Stimulated activated CD4-positive, alpha-beta T cell treated with anti-CD3 and anti-CD28 coated beads, Interleukin-4, amount 100 ng/mL, for 1 hour (primary cell): ENCODE data around the gene ADARB1.

Experiments used
- DNase-seq: peaks from one replicate; pipeline ENCODE4 v3.0.0-alpha.2; 2020

ADARB1 gene

DNA sequence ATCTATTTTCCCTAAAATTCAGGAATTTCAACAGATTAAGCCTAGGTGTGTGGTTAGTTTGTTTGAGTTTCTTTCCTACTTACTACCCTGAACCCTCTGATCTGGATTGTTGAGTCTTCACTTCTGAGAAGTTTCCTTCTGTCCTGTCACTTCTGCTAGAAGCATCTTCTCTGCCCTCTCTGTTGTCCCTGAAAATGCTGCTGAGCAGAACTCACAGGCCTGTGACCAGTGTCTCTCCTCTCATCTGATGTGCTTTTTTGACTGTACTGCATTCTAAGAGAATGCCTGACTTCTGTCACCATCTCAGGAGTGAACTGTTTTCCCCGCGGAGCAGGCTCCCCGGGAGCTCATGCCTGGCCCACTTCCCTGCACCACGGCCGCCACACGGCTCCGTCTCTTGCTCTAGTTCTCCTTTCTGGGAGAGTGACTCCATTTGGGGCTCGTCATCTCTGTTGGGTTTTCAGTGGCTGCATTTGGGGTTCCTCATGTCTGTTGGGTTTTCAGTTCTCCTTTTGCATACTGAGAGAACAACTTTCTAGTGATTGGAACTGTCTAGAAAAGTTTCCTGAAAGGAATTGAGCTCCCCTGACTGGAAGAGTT is 135.4 kb downstream of the ADARB1 start:
- no peak for DNase-seq

GRCh38 chr21:45210461-45210983 is 136.1 kb downstream of the ADARB1 start:
- DNase-seq = no peak

DNA sequence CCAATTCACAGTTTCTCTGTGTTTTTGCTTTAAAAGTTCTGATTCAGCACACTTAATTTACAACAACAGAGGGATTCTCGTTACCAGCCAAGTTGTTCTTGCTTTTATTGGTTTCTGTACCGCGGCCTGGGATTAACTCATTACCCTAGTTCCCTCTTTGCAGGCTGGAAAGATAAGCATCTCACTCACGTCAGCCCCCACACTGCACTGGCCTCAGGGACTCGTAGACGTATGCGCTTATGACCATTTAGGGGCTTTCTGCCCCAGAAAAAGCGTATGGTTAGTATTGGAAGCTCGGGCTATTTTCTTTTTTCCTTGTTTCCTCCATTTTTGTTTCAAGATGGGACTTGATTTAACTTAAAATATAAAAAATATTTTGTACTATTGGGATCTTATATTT is 137.3 kb downstream of the ADARB1 start:
- no peak for DNase-seq

- DNase-seq = no peak
Measured at GRCh38 chr21:45213392-45213791, 139.0 kb downstream of the ADARB1 start.

- no peak for DNase-seq
Measured at GRCh38 chr21:45215213-45215612, 140.8 kb downstream of the ADARB1 start.

DNA sequence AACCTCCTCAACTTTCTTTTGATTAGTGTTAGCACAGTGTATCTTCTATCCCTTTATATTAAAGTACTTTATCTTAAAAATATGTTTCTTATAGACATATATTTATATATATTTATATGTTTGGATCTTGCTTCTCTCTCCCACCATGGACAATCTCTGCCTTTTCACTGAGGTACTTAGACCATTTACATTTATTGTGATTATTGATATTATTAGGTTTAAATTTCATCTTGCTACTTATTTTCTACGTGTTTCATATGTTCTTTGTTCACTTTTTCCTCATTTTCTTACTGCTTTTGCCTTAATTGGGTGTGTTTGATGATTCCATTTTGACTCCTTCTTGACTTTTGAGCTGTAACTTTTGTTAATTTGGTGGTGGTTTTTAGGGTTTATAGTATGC is 142.6 kb downstream of the ADARB1 start:
- no peak for DNase-seq

- DNase-seq = no peak
Measured at GRCh38 chr21:45219517-45219916, 145.1 kb downstream of the ADARB1 start.

DNA sequence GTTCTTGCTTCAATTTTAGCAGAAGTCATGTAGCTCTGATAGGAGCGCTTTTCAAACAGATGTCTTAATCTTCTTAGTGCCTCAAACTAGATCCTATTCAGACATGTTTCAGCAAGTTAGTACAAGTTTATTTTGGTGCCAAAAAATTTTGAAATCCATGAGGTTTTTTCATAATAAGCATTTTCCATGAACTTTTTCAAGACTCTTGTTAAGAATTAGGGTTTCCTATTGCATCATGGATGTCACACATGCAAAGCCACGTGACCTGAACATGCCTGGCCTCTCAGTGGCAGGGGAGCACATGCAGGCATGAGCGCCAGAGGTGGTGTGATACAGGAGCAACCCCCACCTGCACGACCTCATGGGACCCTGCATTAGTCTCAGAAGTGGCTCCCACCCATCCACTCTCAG is 145.7 kb downstream of the ADARB1 start:
- no peak for DNase-seq

GRCh38 chr21:45220714-45221490 is 146.5 kb downstream of the ADARB1 start:
- DNase-seq = no peak

DNA sequence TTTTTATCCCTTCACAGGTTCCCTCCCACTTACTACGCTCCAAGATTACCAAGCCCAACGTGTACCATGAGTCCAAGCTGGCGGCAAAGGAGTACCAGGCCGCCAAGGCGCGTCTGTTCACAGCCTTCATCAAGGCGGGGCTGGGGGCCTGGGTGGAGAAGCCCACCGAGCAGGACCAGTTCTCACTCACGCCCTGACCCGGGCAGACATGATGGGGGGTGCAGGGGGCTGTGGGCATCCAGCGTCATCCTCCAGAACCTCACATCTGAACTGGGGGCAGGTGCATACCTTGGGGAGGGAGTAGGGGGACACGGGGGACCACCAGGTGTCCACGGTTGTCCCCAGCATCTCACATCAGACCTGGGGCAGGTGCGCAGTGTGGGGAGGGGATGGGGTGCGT is 147.6 kb downstream of the ADARB1 start:
- no peak for DNase-seq

DNA sequence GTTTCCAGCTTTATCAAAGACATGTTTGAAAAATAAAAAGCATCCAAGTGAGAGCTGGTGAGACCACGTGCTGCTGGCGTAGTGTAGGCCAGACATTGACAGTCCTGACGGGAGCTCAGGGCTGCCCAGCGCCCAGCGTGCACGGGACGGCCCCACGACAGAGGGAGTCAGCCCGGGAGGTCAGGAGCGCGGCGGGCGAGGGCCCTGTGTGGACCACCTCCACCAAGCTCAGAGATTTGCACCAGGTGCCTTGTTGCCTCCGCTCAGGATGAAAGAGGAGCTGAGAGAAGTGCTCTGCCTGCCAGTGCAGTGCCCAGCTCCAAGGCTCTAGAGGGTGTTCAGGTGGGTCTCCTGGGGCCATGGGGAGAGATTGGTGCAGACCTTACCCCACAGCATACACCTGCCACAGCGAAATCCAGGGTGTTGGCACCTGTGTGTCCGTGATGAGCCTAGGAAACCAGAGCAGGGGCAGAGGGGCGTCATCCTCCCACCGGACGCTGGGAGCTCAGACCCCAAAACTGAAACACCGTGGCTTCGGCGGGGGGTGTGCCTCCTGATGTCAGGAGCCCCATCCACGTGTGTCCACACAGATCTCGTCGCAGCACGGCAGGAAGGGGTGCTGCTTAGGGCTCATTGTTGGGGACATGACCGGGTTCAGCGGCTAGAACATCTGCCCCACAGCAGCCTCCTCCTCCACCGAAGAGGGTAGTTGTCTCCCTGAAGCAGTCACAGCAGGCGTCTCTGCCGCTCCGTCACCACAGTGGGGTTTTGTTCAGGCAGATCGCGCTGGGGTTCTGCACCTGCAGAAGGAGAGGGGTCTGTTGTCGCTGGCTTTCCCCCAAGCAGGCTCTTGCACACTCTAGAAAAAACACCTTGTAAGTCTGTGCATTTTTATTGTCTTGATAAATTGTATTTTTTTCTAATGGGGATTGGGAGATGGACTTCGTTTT is 149.1 kb downstream of the ADARB1 start:
- DNase-seq = no peak

GRCh38 chr21:45224189-45224938 is 150.0 kb downstream of the ADARB1 start:
- DNase-seq = peak; percentile 33

GRCh38 chr21:45225041-45225740 is 150.8 kb downstream of the ADARB1 start:
- no peak for DNase-seq

GRCh38 chr21:45225741-45226327 is 151.5 kb downstream of the ADARB1 start:
- no peak for DNase-seq

- no peak for DNase-seq
Measured at GRCh38 chr21:45226540-45227326, 152.4 kb downstream of the ADARB1 start.

- no peak for DNase-seq
Measured at GRCh38 chr21:45227735-45228134, 153.4 kb downstream of the ADARB1 start.

DNA sequence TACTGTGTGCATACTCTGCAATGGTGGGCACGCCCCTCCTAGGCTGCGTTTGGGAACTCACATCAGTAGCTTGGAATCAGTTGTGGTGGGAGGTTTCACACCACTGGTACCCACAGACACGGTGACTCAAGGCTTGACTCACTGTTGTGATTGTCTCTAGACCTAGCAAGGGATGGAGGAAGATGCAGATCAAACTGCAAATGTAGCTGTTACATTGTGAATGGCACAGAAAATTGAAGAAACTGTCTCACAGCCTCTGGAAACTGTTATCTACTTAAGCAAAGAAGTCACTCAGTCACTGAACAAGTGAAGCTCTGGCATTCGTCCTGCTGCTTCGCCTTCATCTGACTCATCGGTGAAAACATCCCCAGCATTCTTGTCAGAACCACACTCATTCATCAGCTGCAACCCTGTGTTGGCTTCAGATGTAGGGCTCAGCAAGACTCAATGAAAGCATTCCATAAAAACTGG is 153.8 kb downstream of the ADARB1 start:
- peak; percentile 58 for DNase-seq

- no peak for DNase-seq
Measured at GRCh38 chr21:45228656-45229240, 154.4 kb downstream of the ADARB1 start.

- DNase-seq = no peak
Measured at GRCh38 chr21:45231705-45232104, 157.3 kb downstream of the ADARB1 start.

DNA sequence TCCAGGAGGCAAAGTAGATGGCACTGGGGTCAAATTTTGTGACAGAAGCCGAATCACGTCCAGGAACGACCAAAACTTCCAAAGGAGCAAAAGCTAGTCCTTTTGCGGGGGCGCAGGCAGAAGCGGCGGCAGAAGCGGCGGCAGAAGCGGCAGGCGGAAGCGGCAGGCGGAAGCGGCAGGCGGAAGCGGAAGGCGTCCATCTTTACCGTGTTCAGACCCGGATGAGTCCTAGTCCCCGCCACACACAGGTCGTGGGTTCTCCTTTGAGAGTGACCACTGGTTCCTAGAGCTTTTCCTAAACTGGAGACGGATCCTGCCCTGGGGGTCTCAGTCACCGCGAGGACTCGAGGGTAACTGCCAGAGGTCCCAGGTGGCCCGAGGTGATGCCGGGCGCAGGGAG is 159.7 kb downstream of the ADARB1 start:
- no peak for DNase-seq
